ENCODE results near the gene ZBBX.

The ZBBX gene

DNA sequence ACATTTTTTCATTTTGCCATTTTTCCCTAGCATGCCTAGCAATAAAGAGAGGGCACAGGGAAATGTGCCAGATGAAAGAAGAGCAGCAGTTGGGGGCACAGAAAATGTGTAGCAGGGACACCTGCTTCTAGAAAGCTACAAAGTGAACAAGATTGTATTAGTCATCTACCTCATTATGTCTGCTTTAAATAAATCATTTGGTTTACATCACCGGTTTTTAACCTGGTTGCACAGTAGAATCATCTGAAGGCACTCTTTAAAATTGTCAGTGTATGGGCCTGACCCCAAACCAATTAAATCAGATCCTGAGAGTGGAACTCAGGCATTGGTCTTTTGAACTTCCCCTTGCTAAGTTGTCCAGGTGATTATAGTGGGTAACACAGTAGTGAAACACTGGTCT lies 73.8 kb downstream of the ZBBX start:
- DNase-seq = no peak

- no peak for DNase-seq
Observed at GRCh38 chr3:167305340-167305890, 74.7 kb downstream of the ZBBX start.

DNA sequence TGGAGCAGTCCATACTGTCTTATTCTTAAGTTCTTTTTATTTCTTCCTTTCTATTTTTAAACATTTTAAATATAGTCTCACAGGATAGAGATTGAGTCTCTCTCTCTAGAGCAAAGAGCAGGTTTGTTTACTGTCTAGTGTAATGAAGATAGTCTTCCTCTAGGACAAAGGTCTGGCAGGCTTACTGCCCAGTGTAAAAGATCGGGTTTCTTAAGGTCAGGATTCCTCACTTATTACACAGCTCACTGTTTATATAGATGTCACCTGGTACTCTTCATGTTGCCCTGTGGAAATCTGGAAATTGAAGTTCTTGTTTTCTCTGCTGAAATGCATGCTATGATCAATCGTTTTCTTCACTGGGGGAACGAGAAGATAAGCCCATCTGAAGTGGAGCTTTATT lies 76.0 kb downstream of the ZBBX start:
- no peak for DNase-seq

- no peak for DNase-seq
Observed at GRCh38 chr3:167302678-167303077, 77.4 kb downstream of the ZBBX start.

DNA sequence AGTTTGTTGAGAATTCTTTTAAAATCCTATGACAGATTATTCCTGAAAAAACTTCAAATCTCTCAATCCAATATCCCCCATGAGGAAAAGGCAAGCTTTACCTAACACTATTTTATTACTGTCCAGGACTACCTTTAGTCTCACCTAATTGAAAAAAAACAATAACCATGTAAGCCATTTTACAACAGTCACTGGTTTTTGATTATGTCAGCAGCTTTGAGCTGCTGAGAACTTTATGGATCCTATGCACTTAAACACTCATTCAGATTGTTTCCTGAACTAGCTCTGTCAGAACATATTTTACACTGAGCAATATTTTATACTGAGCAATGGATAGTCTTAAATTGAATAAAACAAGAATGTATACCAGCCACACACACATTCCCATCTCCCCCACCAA lies 79.9 kb downstream of the ZBBX start:
- DNase-seq = no peak

- DNase-seq = no peak
Observed at GRCh38 chr3:167289435-167289834, 90.7 kb downstream of the ZBBX start.

DNA sequence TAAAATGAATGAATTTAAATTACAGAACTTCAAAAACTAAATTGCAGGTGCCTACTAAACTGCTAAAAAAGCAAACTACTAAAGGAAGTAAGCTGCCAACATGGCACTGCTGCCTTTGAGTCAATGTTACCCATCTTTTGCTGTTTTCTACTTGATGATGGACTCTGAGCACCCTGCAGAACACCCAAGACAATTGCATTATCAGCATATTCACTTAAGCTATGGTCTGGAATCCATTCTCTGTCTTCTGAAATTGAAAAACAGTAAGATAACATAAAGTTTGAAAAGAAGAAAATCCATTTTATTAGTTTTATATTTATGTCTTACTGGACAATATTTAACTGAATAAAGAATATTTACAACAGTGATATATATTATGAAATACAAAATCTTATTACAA lies 91.4 kb downstream of the ZBBX start:
- no peak for DNase-seq

GRCh38 chr3:167287308-167287707 lies 92.8 kb downstream of the ZBBX start:
- no peak for DNase-seq

DNA sequence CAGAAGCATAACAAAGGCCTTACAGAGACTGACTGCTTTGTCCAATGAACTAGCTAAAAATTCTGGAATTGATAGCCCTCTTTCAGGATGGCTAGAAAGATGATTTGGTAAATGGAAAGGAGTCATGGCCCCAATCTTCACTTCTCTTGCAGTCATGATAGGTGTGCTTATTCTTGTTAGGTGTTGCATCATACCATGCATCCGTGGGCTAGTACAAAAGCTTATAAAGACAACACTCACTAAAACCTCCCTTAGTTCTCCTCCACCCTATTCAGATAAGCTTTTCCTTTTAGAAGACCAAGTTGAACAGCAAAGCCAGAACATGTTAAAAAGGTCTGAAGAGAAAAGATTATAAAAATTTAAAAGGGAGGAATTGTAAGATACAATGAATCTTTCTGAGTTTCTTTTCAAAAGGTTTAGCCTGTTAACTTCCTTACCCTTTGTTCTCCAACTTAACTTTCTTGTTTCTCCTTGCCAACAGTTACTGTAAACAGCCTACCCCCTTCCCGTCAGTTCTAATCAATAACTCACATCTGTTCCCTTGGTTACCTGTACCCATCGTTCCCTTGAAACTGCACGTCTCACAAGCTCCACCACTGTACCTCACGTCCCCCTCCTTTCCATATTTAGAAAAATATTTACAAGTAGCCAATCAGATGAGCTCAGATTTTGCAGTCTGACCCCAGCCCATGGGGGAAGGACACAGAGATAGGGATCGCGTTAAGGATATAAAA lies 105.8 kb downstream of the ZBBX start:
- DNase-seq = no peak

DNA sequence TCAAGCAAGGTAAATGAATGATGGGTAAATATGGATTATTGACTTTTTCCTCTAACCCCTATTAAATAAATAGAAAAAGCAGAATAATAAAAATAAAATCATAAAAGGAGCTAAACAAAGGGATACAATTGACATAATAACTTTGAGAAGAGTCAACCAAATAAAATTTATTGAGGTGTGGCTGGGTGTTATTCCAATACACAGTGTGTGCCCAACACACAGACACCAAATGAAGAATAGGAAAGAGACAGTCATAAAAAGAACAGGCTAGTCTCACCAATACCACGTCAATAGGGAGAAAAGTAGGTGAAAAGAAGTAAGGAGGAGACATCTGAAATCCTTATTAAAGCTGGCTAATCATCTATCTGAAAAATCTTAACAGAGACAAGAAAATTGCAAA lies 127.1 kb downstream of the ZBBX start:
- DNase-seq = no peak

GRCh38 chr3:167251678-167252077 lies 128.4 kb downstream of the ZBBX start:
- DNase-seq = no peak

DNA sequence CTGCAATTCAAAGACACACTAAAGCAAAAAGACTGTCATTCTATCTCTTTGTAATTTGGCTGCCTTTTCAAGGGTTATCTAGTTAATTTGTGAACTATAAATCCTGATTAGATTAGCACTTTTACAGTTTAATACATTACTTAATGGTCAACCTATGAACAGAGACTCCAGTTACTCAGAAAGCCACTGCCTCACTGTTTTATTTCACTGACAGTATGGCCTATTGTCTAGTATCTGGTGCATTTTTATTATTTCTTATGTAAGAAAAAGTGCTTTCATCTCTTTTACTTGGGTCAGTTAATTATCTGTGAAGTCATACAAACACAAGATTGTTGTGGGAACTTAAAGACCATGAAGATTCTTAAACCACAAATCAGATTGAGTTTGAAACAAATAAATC lies 133.8 kb downstream of the ZBBX start:
- DNase-seq = no peak

GRCh38 chr3:167241048-167241845 lies 138.8 kb downstream of the ZBBX start:
- DNase-seq = no peak

GRCh38 chr3:167228135-167228534 lies 152.0 kb downstream of the ZBBX start:
- DNase-seq = no peak

DNA sequence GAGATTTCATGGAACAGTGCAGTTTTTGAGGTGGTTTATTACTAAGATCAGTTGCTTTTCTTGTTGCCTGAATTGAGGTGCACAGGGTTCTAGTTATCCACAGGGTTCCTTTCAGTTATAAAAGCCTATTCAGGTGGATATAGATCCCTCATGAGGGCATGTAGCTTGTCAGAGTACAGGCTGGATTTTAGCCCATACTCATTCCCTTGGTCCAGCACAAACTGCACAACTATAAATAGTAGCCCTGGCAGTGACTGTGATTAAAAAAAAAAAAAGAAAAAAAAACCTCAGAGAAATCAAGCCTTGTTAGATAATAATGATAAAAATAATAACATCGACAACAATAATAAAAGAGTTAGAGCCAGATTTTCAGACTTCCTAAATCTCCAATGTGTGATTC lies 154.3 kb downstream of the ZBBX start:
- no peak for DNase-seq

DNA sequence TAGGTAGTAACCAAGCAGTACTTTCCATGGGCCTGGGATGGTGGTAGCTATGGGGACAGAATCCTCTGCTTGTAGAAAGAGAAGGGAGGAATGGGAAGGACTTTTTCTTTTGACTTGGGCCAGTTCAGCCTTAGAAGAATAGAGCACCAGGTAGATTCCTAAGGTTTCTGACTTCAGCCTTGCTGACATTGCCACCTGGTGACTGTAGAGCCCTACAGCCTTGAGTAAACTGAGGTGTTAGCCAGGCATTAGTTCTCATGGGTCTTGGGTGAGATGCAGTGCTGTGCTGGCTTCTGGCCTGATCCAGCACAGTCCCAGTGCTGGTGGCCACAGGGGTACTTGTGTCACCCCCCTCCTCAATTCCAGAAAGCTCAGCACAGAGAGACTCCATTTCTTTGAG lies 171.1 kb downstream of the ZBBX start:
- no peak for DNase-seq

- DNase-seq = no peak
Observed at GRCh38 chr3:167203062-167203461, 177.0 kb downstream of the ZBBX start.

- DNase-seq = no peak
Observed at GRCh38 chr3:167198949-167199600, 181.0 kb downstream of the ZBBX start.

Measured in NCI-H1694 (cell line).